Cardiac muscle cell (in vitro differentiated cells and primary cell): ENCODE data around the gene NMUR2. TPM values are rescaled to one million over a fixed set of nuclear protein-coding genes. Genes with fewer than 3 reads are reported as not detected.

ENCODE experiments used
- DNase-seq, 2 donors: peaks; one replicate each; pipeline versions ENCODE4 v3.0.0 to v3.0.0-alpha.2; 2010 to 2017; ENCODE audit warnings: low read depth in 1 of 2, low spot score in 1 of 2
- H3K27ac ChIP-seq: fragments of 200-600 bp; sonication (generic); 2 replicates; pipeline ENCODE4 v1.5.1; 2016
- H3K27me3 ChIP-seq: fragments of 200-600 bp; sonication (generic); 2 replicates; pipeline ENCODE4 v1.6.0; 2016; ENCODE audit warnings: control low read depth
- H3K36me3 ChIP-seq: fragments of 200-600 bp; sonication (generic); 2 replicates; pipeline ENCODE4 v1.5.1; 2016; ENCODE audit warnings: control low read depth
- H3K4me1 ChIP-seq: fragments of 200-600 bp; sonication (generic); 2 replicates; pipeline ENCODE4 v1.8.1; 2017; ENCODE audit warnings: low read depth, mild to moderate bottlenecking, mixed run types
- H3K4me3 ChIP-seq: fragments of 200-600 bp; sonication (generic); 2 replicates; pipeline ENCODE4 v1.5.1; 2016; ENCODE audit warnings: mild to moderate bottlenecking
- H3K9me3 ChIP-seq: fragments of 200-600 bp; sonication (generic); 2 replicates; pipeline ENCODE4 v1.5.1; 2017; ENCODE audit warnings: low read depth, mild to moderate bottlenecking, control low read depth
- polyA plus RNA-seq: library from polyadenylated mRNA; unstranded; fragments of >200 nt; fragmentation: Nextera tagmentation; extraction: Ambion mirVana; gene quantifications from 2 replicates; pipeline ENCODE4 v1.2.1, GENCODE V29; 2016
- total RNA-seq: library from RNA; depleted of rRNA; stranded (reverse); fragments of >200 nt; gene quantifications from 2 replicates; pipeline ENCODE4 v1.2.3, GENCODE V29; 2016
- TF ChIP-seq, protein P1 (sequence below): IDR thresholded peaks from 2 replicates; pipeline ENCODE4 v1.5.1; 2012; ENCODE audit warnings: low read depth, mild to moderate bottlenecking, low read length

The NMUR2 gene
- total and polyA plus RNA-seq, 2 experiments from 2014 or later = not detected

DNA sequence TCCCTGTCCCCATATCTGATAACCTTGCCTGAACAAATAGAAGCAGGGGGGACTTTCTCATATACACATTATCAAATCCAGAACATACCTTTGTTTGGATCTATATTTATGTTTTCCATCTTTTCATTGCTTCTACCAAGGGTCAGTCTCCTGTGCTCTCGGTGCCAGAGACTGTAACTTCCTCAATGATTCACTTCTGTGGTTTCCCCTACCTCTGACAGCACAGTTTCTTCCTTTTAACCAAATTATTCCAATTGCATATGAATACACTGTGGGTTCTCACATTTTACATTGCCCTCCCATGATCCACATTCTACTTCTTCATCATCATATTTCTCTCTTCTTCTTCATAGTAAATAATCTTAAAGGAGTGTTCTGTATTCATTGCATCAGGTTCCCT is 32.2 kb downstream of the NMUR2 start:
- Histone ChIP-seq H3K9me3 (no peaks in the 10 kb centered on the region), H3K27ac (no peak overlapping the region), H3K36me3 (no peaks in the 10 kb centered on the region), H3K4me1 (peaks cover under 1% of the 10 kb centered on the region), H3K4me3 (no peak overlapping the region), H3K27me3 (no peaks in the 10 kb centered on the region)
- DNase-seq = no peak
- TF ChIP-seq, protein P1, sequence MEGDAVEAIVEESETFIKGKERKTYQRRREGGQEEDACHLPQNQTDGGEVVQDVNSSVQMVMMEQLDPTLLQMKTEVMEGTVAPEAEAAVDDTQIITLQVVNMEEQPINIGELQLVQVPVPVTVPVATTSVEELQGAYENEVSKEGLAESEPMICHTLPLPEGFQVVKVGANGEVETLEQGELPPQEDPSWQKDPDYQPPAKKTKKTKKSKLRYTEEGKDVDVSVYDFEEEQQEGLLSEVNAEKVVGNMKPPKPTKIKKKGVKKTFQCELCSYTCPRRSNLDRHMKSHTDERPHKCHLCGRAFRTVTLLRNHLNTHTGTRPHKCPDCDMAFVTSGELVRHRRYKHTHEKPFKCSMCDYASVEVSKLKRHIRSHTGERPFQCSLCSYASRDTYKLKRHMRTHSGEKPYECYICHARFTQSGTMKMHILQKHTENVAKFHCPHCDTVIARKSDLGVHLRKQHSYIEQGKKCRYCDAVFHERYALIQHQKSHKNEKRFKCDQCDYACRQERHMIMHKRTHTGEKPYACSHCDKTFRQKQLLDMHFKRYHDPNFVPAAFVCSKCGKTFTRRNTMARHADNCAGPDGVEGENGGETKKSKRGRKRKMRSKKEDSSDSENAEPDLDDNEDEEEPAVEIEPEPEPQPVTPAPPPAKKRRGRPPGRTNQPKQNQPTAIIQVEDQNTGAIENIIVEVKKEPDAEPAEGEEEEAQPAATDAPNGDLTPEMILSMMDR = no peak

DNA sequence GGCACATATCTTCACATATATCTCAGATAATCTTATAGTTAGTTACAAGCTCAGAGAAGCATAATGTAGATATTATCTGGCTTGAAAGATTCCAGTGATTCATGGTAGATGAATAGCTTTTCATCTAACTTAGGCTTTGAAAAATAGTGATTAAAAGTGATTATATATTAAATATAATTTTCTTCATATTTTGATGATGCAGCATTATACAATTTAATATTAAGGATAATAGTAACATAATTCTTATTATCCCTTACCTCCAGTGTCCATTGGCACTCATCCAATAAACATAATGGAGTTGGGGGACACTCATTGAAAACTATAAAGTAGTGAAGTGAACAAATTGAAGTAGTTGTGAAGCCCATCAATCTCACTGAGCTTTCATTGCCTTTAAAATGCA is 35.8 kb downstream of the NMUR2 start:
- Histone ChIP-seq H3K4me1 (peaks cover 7% of the 10 kb centered on the region), H3K9me3 (no peaks in the 10 kb centered on the region), H3K4me3 (no peak overlapping the region), H3K27me3 (no peaks in the 10 kb centered on the region), H3K27ac (no peak overlapping the region), H3K36me3 (no peaks in the 10 kb centered on the region)
- no peak for DNase-seq
- TF ChIP-seq, protein P1 = no peak

DNA sequence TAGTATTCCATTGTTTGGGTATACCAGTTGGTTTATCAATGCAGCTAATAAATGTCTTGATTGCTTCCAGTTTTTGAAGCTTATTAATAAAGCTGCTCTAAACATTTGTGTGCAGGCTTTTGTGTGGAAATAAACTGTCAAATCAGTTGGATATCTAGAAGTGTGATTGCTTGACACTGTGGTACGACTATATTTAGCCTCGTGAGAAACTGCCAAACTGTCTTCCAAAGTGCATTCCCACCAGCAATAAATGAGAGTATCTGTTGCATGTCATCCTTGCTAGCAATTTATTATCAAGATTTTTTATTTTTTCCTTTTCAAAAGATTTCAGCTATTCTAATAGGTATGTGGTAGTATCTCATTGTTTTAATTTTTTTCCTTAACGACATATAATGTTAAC is 37.5 kb downstream of the NMUR2 start:
- Histone ChIP-seq H3K4me3 (no peak overlapping the region), H3K27ac (no peak overlapping the region), H3K4me1 (peaks cover 7% of the 10 kb centered on the region), H3K27me3 (no peaks in the 10 kb centered on the region), H3K36me3 (no peaks in the 10 kb centered on the region), H3K9me3 (no peaks in the 10 kb centered on the region)
- no peak for DNase-seq
- TF ChIP-seq, protein P1 = no peak

DNA sequence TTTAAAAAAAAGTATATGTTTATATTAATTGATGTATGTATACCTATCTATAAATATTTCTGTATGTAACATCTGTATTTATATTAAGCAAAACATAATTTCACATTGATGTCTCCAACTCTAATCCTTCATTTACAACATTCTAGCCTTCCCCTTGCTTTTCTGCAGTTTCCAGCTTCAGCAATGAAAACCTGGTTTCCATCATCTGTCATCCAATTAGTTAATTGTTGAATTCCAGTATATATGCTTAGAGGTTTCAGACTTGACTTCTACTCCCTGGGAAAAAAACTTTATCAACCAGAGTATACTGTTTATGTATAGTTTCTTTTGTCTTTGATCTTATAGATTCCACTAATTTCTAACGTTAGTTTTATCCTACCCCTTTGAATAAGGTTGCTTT is 38.4 kb downstream of the NMUR2 start:
- Histone ChIP-seq H3K27me3 (no peaks in the 10 kb centered on the region), H3K4me3 (no peak overlapping the region), H3K27ac (no peak overlapping the region), H3K4me1 (peaks cover 7% of the 10 kb centered on the region), H3K36me3 (no peaks in the 10 kb centered on the region), H3K9me3 (no peaks in the 10 kb centered on the region)
- DNase-seq = peak in 1 of 2 donors; percentile 8
- TF ChIP-seq, protein P1 = no peak

DNA sequence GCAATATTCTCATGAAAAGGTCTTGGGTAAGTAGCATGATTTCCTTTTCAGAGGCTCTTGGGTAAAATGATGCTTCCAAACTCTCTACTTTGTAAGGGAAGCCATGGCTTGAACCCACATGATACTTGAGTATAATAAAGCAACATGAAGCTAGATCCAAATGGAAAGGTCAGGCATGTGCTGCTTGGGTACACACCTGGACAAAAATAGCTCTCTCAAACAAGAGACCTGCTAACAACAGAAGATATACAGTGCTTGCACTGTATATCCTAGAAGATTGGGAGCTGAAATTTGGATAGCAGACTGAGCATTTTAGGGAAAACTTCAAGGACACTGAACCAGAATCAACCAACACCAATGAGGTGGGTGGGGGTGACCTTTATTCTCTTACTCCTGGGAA is 40.2 kb downstream of the NMUR2 start:
- Histone ChIP-seq H3K27ac (no peak overlapping the region), H3K27me3 (no peaks in the 10 kb centered on the region), H3K4me3 (no peak overlapping the region), H3K36me3 (no peaks in the 10 kb centered on the region), H3K9me3 (no peaks in the 10 kb centered on the region), H3K4me1 (peaks cover 7% of the 10 kb centered on the region)
- no peak for DNase-seq
- TF ChIP-seq, protein P1 = no peak

DNA sequence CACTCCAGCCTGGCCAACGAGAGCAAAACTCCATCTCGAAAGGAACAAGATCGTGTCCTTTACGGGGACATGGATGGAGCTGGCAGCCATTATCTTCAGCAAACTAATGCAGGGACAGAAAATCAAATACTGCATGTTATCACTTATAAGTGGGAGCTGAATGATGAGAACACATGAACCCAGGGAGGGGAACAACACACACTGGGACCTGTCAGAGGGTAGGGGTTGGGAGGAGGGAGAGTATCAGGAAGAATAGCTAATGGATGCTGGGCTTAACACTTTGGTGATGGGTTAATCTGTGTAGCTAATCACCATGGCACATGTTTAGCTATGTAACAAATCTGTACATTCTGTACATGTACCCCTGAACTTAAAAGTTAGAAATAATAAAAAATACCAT is 40.9 kb downstream of the NMUR2 start:
- Histone ChIP-seq H3K27me3 (no peaks in the 10 kb centered on the region), H3K4me1 (peaks cover 7% of the 10 kb centered on the region), H3K36me3 (no peaks in the 10 kb centered on the region), H3K27ac (no peak overlapping the region), H3K4me3 (no peak overlapping the region), H3K9me3 (no peaks in the 10 kb centered on the region)
- TF ChIP-seq, protein P1 = no peak
- no peak for DNase-seq
